Left colon (tissue), 2 donors: ENCODE results near the gene FAM53A. TPM values are rescaled to one million over a fixed set of nuclear protein-coding genes. Genes with fewer than 3 reads are reported as not detected.

Experiments
- ATAC-seq: fragments of 200-7000 bp; cut with Tn5 transposase; one replicate; pipeline ENCODE4 v1.9.1; 2020; ENCODE audit warnings: mild to moderate bottlenecking, moderate library complexity
- DNase-seq, 2 donors: peaks; one replicate each; pipeline ENCODE4 v3.0.0-alpha.2; 2020
- intact Hi-C, 2 donors: fragments of 100-400 bp; cut with DNase I in 1 of 2; cut with micrococcal nuclease in 1 of 2; formaldehyde crosslinking; loops; one replicate each; pipeline versions ENCODE4 v1.11.2 to v1.14.0; 2022; cut with DNase I, micrococcal nuclease
- total RNA-seq, 2 donors: library from RNA; stranded (reverse); fragmentation: NEBNext Ultra II Directional; extraction: Animal tissue kit (Norgen Biotek cat#: 25700); gene quantifications; one replicate each; pipeline ENCODE4 v1.2.1, GENCODE V29; 2021
- donor health status: DM: no; HTN: no; CAD: no.
- donor health status: DM: yes; HTN: yes; CAD: no.

FAM53A gene
- total RNA-seq, 2 donors from 2014 or later, result 0.49 to 0.61 TPM

GRCh38 chr4:1592068-1592708 is 91.9 kb downstream of the FAM53A start:
- no peak for ATAC-seq
- peak in 1 of 2 donors; percentile 0 for DNase-seq
- intact Hi-C loops, result no loop called here

GRCh38 chr4:1591107-1591506 is 93.0 kb downstream of the FAM53A start:
- no peak for DNase-seq
- no peak for ATAC-seq
- intact Hi-C loops, result no loop called here

- DNase-seq (no peak), ATAC-seq (no peak)
- intact Hi-C loops, result no loop called here
Measured at GRCh38 chr4:1590244-1590643, 93.9 kb downstream of the FAM53A start.

Other genes starting within 250 kb of the FAM53A start
- gene SLBP, start 28.0 kb upstream of the FAM53A start, total RNA-seq, result 10 to 100 TPM; 23.3 to 27.3 TPM
- gene TMEM129, start 37.0 kb upstream of the FAM53A start, total RNA-seq, result 10 to 100 TPM; 51.1 to 60.3 TPM
- gene TACC3, start 37.2 kb upstream of the FAM53A start, total RNA-seq, result 10 to 100 TPM in 1 of 2 donors, 1 to 10 TPM in 1; 8.9 to 18.3 TPM
- gene FGFR3, start 109.0 kb upstream of the FAM53A start, total RNA-seq, result 10 to 100 TPM; 46.5 to 57.4 TPM
- 100 to 1,000 TPM; 112 to 160 TPM for gene LETM1, start 171.8 kb upstream of the FAM53A start, total RNA-seq
- gene NSD2, start 187.1 kb upstream of the FAM53A start, total RNA-seq, result 100 to 1,000 TPM in 1 of 2 donors, 10 to 100 TPM in 1; 64.5 to 115 TPM